SK-N-SH (cell line): Measurements from ENCODE around the gene ELOVL1. TPM values are rescaled to one million over a fixed set of nuclear protein-coding genes. Genes with fewer than 3 reads are reported as not detected.

Experiments used
- CTCF ChIA-PET: fragments of 300-600, 350-600 bp; formaldehyde crosslinking; extraction: SDS; loops from one replicate; lab custom pipeline; 2021; lab: Yijun Ruan, JAX
- POLR2A ChIA-PET: fragments of 350-600 bp; sonication (Branson Sonifier 250); formaldehyde crosslinking; extraction: SDS; loops from one replicate; lab custom pipeline; 2020; ENCODE audit warnings: antibody characterized with exemption, inconsistent platforms; lab: Yijun Ruan, JAX
- DNase-seq: peaks from one replicate; pipeline ENCODE4 v3.0.0; 2012
- H2AFZ ChIP-seq: fragments of 200-600 bp; sonication (generic); 2 replicates; pipeline ENCODE4 v1.8.1; 2016; ENCODE audit warnings: antibody characterized with exemption, mild to moderate bottlenecking, low read depth
- H3F3A ChIP-seq: fragments of 200-600 bp; sonication (generic); replicated peaks from 2 replicates; pipeline ENCODE3; 2016; ENCODE audit warnings: antibody characterized with exemption, mild to moderate bottlenecking; ENCODE audit not compliant: insufficient read depth
- H3K27ac ChIP-seq, 2 experiments: fragments of 200-500 bp in 1 of 2; fragments of 200-600 bp in 1 of 2; sonication (Bioruptor generic) in 1 of 2; sonication (generic), shearing (Covaris generic) in 1 of 2; 2 replicates each; pipeline versions ENCODE4 v1.5.1 to v1.6.1; 2014 to 2016; ENCODE audit warnings: low read depth in 2 of 2, inconsistent platforms in 1 of 2, low read length in 1 of 2, mild to moderate bottlenecking in 1 of 2, mixed read lengths in 1 of 2
- H3K27me3 ChIP-seq: fragments of 200-600 bp; sonication (generic), shearing (Covaris generic); 2 replicates; pipeline ENCODE4 v1.6.1; 2016; ENCODE audit warnings: mixed run types; ENCODE audit not compliant: insufficient read depth
- H3K36me3 ChIP-seq, 2 experiments: fragments of 200-500 bp in 1 of 2; fragments of 200-600 bp in 1 of 2; sonication (Bioruptor generic) in 1 of 2; sonication (generic) in 1 of 2; replicated peaks in 1 of 2; 2 replicates each; pipeline versions ENCODE3 to v1.5.1; 2014 to 2016; ENCODE audit warnings: low read length in 1 of 2, mild to moderate bottlenecking in 1 of 2; ENCODE audit not compliant: insufficient read depth in 2 of 2, control insufficient read depth in 1 of 2
- H3K4me1 ChIP-seq, 2 experiments: fragments of 200-500 bp in 1 of 2; fragments of 200-600 bp in 1 of 2; sonication (Bioruptor generic) in 1 of 2; sonication (generic), shearing (Covaris generic) in 1 of 2; 2 replicates each; pipeline versions ENCODE4 v1.5.1 to v1.6.1; 2014 to 2016; ENCODE audit warnings: low read depth in 1 of 2, low read length in 1 of 2, mixed run types in 1 of 2; ENCODE audit not compliant: insufficient read depth in 2 of 2, control insufficient read depth in 1 of 2
- H3K4me2 ChIP-seq: fragments of 200-600 bp; sonication (generic), shearing (Covaris generic); 2 replicates; pipeline ENCODE4 v1.6.1; 2017; ENCODE audit warnings: mixed run types
- H3K4me3 ChIP-seq, 2 experiments: fragments of 200-500 bp in 1 of 2; fragments of 200-600 bp in 1 of 2; sonication (Bioruptor generic) in 1 of 2; sonication (generic), shearing (Covaris generic) in 1 of 2; 2 replicates each; pipeline versions ENCODE4 v1.5.1 to v1.8.1; 2014 to 2016; ENCODE audit warnings: low read depth in 2 of 2, inconsistent platforms in 1 of 2, low read length in 1 of 2, mild to moderate bottlenecking in 1 of 2, mixed read lengths in 1 of 2, moderate library complexity in 1 of 2
- H3K79me2 ChIP-seq: fragments of 200-600 bp; sonication (generic); 2 replicates; pipeline ENCODE4 v1.8.1; 2017; ENCODE audit warnings: mild to moderate bottlenecking; ENCODE audit not compliant: insufficient read depth
- H3K9ac ChIP-seq: fragments of 200-600 bp; sonication (generic); 2 replicates; pipeline ENCODE4 v1.6.1; 2017; ENCODE audit warnings: mixed run types
- H3K9me2 ChIP-seq: fragments of 200-600 bp; sonication (generic); 2 replicates; pipeline ENCODE4 v1.6.1; 2017; ENCODE audit warnings: mixed run types
- H3K9me3 ChIP-seq: fragments of 200-600 bp; sonication (generic); 2 replicates; pipeline ENCODE4 v1.6.1; 2017; ENCODE audit warnings: mixed run types, mild to moderate bottlenecking, moderate library complexity
- H4K20me1 ChIP-seq: fragments of 200-600 bp; sonication (generic); 2 replicates; pipeline ENCODE4 v1.6.1; 2017; ENCODE audit warnings: mild to moderate bottlenecking, mixed run types; ENCODE audit not compliant: insufficient read depth
- CHD2 ChIP-seq: fragments of 150-350 bp; IDR thresholded peaks from 2 replicates; pipeline ENCODE4 v1.6.1; 2018; ENCODE audit warnings: low read length; ENCODE audit not compliant: partially characterized antibody
- CTCF ChIP-seq: fragments of 200-600 bp; sonication (generic); IDR thresholded peaks from 2 replicates; pipeline ENCODE4 v1.6.1; 2017; ENCODE audit warnings: antibody characterized with exemption, mild to moderate bottlenecking, moderate library complexity
- EZH2phosphoT487 ChIP-seq: fragments of 200-600 bp; sonication (generic); IDR thresholded peaks from 2 replicates; pipeline ENCODE4 v1.6.1; 2017; ENCODE audit warnings: low read depth, mixed run types, mild to moderate bottlenecking, antibody characterized with exemption, moderate library complexity, borderline replicate concordance
- FOXJ3 ChIP-seq: sonication (generic); formaldehyde crosslinking; IDR thresholded peaks from 2 replicates; pipeline ENCODE4 v1.5.1; 2020; ENCODE audit warnings: mild to moderate bottlenecking, missing genetic modification reagents
- GABPA ChIP-seq: IDR thresholded peaks from 2 replicates; pipeline ENCODE4 v1.4.0; 2012; ENCODE audit warnings: low read depth, mild to moderate bottlenecking
- GATA2 ChIP-seq: sonication (generic); formaldehyde crosslinking; IDR thresholded peaks from 2 replicates; pipeline ENCODE4 v1.5.0; 2020; ENCODE audit warnings: mild to moderate bottlenecking, missing genetic modification reagents
- IRF3 ChIP-seq: fragments of 150-350 bp; IDR thresholded peaks from 2 replicates; pipeline ENCODE4 v1.6.1; 2016; ENCODE audit warnings: mild to moderate bottlenecking, low read depth, low read length
- JUND ChIP-seq: IDR thresholded peaks from 2 replicates; pipeline ENCODE4 v1.4.0; 2012
- MXI1 ChIP-seq: IDR thresholded peaks from 2 replicates; pipeline ENCODE4 v1.6.1; 2012; ENCODE audit warnings: mild to moderate bottlenecking, low read depth, low read length, improper control_type of control experiment
- NFIC ChIP-seq: IDR thresholded peaks from 2 replicates; pipeline ENCODE4 v1.4.0; 2012; ENCODE audit warnings: borderline replicate concordance
- RFX5 ChIP-seq: IDR thresholded peaks from 2 replicates; pipeline ENCODE4 v1.6.1; 2012; ENCODE audit warnings: mild to moderate bottlenecking, improper control_type of control experiment, low read length
- RXRA ChIP-seq: IDR thresholded peaks from 2 replicates; pipeline ENCODE4 v1.4.0; 2012; ENCODE audit warnings: low read depth, mild to moderate bottlenecking, borderline replicate concordance
- SMC3 ChIP-seq: IDR thresholded peaks from 2 replicates; pipeline ENCODE4 v1.6.1; 2012; ENCODE audit warnings: low read depth, low read length, improper control_type of control experiment
- USF1 ChIP-seq: IDR thresholded peaks from 2 replicates; pipeline ENCODE4 v1.4.0; 2012; ENCODE audit warnings: low read depth, borderline replicate concordance
- USF2 ChIP-seq: fragments of 150-350 bp; IDR thresholded peaks from 2 replicates; pipeline ENCODE4 v1.6.1; 2017; ENCODE audit warnings: antibody characterized with exemption, low read length, low read depth, borderline replicate concordance
- YY1 ChIP-seq: IDR thresholded peaks from 2 replicates; pipeline ENCODE4 v1.4.0; 2012; ENCODE audit warnings: low read depth, mild to moderate bottlenecking
- ZBTB33 ChIP-seq: IDR thresholded peaks from 2 replicates; pipeline ENCODE4 v1.4.0; 2012; ENCODE audit warnings: low read depth, borderline replicate concordance
- WGBS: methylation state at CpG from one replicate; pipeline ENCODE4 v1.1.6; 2017; ENCODE audit warnings: low lambda C conversion rate; 5-methylcytosine and 5-hydroxymethylcytosine counted together
- polyA plus RNA-seq, 3 experiments: library from polyadenylated mRNA; depleted of rRNA; stranded (reverse); fragments of >200 nt; gene quantifications; 2 replicates each; pipeline ENCODE4 v1.2.3, GENCODE V29; 2012

The ELOVL1 gene
- polyA plus RNA-seq, 1 of the 3 experiments (the other 2 are of a cell fraction), result 127 TPM

GRCh38 chr1:43329995-43330751 is 37.6 kb downstream of the ELOVL1 start:
- Histone ChIP-seq H4K20me1 (no peaks in the 10 kb centered on the region), H3K9me2 (no peaks in the 10 kb centered on the region), H3K9me3 (no peaks in the 10 kb centered on the region), H3F3A (no peaks in the 10 kb centered on the region), H3K27ac (no peak overlapping the region), H3K4me1 (peaks cover 0 to 5% of the 10 kb centered on the region in 2 experiments; a peak in 2 of 4 replicates), H2AFZ (0 out of 2 replicates have a peak overlapping the region, but pooled peaks have one; percentile 63), H3K27me3 (no peaks in the 10 kb centered on the region), H3K9ac (no peak overlapping the region), H3K4me2 (no peak overlapping the region), H3K4me3 (no peak overlapping the region), H3K79me2 (no peaks in the 10 kb centered on the region), H3K36me3 (no peaks in the 10 kb centered on the region)
- TF ChIP-seq RFX5 (no peak), USF1 (no peak), CHD2 (no peak), IRF3 (no peak), USF2 (no peak), GABPA (no peak), GATA2 (CRISPR knock-in tag) (no peak), FOXJ3 (CRISPR knock-in tag) (no peak), JUND (no peak), YY1 (no peak), MXI1 (no peak), RXRA (no peak), CTCF (no peak), ZBTB33 (no peak), EZH2phosphoT487 (no peak), NFIC (no peak), SMC3 (no peak)
- no peak for DNase-seq
- WGBS, result 68% methylated on average over 3 of the region's 6 CpGs
- CTCF ChIA-PET, result no interaction called here
- POLR2A ChIA-PET, result no interaction called here
